GM12873 (cell line): ENCODE data around the gene CTNNA3.

Source experiments
- TF ChIP-seq, protein P1 (sequence below): IDR thresholded peaks from 2 replicates; pipeline ENCODE4 v1.5.1; 2012; ENCODE audit warnings: low read depth, mild to moderate bottlenecking, moderate library complexity, low read length, control low read depth; ENCODE audit not compliant: insufficient read depth; ENCODE audit errors: missing control alignments

Gene CTNNA3

DNA sequence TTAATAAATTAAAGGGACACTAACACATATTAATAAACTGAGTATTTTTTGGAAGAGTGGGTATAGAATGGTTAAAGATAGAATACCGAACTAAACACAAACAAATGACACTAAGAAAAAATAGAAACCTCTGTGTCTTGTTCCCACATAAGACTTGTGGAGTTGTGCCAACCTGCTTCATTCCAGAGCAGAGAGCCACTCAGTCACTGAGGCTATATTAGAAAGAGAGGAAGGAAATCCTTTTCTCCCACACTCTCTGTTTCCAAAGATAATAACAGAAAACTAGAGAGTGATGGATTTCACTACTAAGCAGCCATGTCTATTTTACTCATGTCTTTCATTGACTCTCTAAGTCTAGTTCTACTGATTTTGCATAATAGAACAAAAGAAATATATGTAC lies 26.0 kb downstream of the CTNNA3 start:
- TF ChIP-seq, protein P1, sequence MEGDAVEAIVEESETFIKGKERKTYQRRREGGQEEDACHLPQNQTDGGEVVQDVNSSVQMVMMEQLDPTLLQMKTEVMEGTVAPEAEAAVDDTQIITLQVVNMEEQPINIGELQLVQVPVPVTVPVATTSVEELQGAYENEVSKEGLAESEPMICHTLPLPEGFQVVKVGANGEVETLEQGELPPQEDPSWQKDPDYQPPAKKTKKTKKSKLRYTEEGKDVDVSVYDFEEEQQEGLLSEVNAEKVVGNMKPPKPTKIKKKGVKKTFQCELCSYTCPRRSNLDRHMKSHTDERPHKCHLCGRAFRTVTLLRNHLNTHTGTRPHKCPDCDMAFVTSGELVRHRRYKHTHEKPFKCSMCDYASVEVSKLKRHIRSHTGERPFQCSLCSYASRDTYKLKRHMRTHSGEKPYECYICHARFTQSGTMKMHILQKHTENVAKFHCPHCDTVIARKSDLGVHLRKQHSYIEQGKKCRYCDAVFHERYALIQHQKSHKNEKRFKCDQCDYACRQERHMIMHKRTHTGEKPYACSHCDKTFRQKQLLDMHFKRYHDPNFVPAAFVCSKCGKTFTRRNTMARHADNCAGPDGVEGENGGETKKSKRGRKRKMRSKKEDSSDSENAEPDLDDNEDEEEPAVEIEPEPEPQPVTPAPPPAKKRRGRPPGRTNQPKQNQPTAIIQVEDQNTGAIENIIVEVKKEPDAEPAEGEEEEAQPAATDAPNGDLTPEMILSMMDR = no peak

DNA sequence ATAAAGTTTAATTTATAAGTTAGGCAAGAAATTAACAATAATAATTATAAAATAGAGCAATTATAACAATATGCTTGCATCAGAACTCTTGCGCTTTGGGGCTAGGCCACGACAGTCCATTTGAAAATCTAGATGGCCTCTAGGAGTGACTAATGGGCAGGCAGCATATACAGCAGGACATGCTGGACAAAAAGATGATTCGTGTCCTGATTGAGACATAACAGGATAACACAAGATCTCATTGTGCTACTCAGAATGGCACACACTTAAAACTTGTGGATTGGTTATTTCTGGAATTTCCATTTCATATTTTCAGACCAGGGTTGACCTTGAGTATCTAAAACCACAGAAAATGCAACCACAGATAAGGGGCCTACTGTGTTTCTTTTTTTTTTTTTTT lies 27.5 kb downstream of the CTNNA3 start:
- TF ChIP-seq, protein P1 = no peak

DNA sequence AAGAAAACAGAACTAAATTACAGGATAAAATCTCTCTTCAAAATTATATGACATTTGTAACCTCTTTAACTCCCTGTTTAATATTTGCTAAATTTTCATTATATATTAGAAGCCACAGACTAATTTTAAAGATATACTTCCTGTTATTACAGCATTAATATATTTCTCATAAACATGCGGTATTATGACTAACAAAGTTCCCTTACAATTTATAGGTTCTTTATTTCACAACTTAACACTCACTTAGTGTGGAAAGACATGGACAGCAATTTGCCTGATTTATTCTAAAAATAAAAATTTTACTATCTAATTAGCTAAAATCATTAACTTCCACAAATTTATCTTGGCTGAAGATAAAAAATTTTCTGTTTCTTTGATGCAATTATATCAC lies 29.0 kb downstream of the CTNNA3 start:
- TF ChIP-seq, protein P1 = no peak

DNA sequence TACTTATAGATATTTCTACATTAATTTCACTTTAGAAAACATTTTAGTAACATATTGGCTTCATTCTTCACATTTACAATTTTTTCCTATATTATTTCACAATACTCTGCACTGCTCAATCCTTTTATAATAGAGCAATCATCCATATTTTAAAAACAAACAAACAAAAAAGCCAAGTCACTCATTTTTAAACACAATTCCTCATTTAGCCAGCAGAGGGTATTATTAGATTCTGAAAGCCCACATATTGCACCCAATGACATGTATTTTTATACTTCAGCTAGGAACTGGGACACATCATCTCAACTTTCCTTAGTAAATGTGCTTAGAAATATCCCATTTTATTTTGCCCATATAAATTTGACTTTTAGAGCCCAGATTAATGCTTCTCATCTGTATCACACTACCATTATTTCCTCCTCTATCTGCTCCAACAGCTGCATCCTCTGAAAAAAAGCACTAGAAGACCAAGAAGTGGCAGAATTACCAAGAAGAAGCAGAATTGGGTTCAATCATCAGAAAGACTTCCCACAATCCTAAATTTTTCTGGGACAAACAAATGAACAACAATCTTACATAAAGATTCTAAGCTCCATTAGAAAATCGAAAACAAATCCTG lies 29.5 kb downstream of the CTNNA3 start:
- TF ChIP-seq, protein P1 = peak; percentile 48

DNA sequence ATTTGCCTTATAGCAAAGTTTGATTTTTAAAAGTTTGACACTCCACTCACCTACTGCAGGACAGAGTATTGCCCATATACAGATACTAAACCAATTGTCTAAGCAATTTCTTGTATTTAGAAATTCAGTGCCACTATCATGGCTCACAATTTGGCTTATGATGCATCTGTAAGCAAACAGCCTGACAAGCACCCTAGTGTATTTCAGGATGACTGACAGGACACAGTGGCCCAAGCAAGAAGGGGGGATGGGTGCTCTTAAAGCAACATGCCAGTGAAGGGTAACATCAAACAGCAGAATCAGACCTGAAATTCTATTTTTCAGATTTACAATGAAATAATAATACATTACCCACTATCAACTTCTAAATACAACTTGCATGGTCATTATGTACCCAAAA lies 30.5 kb downstream of the CTNNA3 start:
- TF ChIP-seq, protein P1 = no peak

DNA sequence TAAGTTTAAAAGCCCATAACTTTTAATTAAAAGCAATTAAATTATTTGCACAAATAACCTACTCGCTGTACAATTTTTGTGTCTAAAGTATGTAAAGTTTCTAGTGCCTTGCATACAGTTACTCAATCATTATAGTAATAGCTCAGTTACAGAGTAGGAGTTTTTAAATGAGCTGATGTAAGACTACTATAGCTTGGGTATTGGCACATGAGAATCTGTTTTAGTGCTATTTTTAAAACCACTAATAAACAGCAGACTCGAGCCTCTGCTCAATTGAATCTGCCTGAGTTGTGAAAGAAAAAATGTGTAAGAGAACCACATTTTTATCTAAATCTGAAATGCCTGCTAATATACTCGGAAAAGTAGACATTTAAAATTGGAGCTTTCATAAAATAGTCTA lies 31.1 kb downstream of the CTNNA3 start:
- TF ChIP-seq, protein P1 = no peak

DNA sequence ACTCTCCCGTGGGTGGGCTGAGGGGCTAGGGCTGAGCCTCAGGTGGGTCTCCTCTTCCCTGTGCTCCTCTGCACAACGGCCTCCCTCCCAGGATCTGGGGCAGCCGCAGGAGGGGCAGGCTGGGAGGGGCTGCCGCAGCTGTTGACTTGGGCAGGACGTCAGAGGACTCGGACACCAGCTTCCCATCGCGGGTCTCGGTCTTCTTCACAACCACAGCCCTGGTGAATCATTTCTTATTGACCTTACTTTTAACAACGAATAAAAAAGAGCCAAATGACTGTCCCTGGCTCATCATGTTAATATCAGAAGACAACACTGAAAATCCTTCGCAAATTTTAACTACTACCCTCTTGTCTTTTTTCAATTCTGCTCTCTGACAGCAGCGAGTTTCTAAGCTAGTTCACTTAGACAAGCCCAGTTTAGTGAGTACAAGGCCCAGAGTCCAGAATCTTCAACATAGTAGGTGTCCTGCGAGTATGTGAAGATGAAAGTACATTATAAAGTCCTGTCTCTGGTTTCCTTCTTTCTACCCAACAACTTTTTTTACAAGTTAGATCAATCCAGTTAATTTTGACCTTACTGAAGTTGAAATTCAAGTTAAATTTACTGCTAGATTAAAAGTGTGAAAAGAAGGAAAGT lies 32.4 kb downstream of the CTNNA3 start:
- TF ChIP-seq, protein P1 = no peak
